HG03354 (cell line): ENCODE data around the gene GNB5.

Source experiments
- ATAC-seq: cut with Tn5 transposase; IDR thresholded peaks from one replicate; pipeline ENCODE4 v1.9.1; 2021; ENCODE audit warnings: mild to moderate bottlenecking; ENCODE audit not compliant: unreplicated experiment, poor library complexity, severe bottlenecking

Gene GNB5

GRCh38 chr15:52150043-52150825 lies 41.0 kb downstream of the GNB5 start:
- ATAC-seq = no peak

DNA sequence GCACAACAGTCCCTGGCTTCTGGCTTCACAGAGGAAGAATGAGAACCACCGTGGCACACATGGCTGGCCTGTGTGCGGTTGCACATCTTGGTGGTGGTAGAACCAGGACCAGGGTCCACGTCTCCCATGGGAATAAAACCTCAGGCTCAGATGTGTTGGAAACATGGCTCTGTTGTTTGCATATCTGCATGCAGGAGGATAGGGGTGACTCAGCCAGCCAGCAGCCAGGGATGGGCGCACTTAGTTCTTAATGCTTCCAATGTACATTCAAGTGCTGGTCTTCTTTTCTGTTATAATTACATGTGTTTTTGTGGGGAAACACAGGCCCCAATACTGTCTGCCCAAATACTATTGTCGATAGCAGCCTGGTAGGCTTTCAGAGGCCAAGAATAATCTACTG lies 42.8 kb downstream of the GNB5 start:
- ATAC-seq = no peak

DNA sequence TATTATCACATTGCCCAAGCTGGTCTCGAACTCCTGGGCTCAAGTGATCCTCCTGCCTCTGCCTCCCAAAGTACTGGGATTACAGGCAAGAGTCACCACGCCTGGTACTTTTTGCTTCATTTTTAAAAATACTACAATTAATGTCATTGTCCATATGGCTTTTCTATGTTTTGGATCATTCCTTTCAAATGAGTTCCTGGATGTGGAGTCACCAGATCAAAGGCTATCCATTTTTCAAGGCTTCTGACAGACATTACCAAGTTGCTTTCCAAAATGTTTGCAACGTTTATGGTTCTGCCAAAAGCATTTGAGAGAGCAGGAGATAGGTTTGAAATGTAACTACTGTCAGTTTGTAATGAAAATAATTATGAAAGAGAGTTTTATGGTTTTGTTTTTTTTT lies 44.4 kb downstream of the GNB5 start:
- ATAC-seq = no peak

- no peak for ATAC-seq
These were observed 44.9 kb downstream of the GNB5 start for GRCh38 chr15:52146261-52146660.

- ATAC-seq = no peak
These were observed 46.5 kb downstream of the GNB5 start for GRCh38 chr15:52144656-52145178.

DNA sequence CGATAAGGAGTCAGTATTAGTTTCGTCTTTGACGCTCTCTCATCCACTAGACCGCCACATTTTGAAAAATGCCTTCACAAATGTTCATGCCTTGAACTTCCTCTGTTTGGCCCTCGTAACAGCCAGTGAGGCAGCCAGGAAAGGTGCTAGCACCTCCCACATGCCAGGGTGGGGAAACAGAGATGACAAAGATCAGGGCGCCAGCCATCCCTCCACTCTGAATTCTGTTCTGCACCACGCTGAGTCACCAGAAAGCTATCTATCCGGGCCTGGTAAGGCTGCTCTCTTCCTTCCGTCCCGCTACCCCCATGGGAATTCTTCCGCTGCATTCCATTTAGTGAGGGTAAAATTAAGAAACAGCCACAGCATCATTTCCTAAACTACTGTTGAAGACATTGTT lies 47.3 kb downstream of the GNB5 start:
- ATAC-seq = no peak

DNA sequence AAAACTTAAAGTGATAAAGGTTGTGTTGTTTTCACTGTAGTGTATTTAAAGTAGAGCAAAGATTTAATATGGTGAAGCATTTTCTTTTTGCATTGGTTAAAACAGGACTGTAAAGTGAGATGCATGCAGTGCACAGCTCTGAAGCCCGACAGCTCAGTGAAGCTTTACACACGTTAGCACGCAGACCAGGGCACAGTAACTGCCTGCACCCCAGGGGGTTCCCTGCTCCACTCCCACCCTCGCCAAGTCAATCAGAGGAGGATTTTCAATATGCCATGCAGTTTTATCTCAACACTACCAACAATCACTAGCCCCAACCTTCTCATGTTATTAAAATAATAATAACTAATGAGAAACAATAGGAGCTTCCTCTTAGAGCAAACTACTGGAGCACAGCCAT lies 50.5 kb downstream of the GNB5 start:
- ATAC-seq = no peak

DNA sequence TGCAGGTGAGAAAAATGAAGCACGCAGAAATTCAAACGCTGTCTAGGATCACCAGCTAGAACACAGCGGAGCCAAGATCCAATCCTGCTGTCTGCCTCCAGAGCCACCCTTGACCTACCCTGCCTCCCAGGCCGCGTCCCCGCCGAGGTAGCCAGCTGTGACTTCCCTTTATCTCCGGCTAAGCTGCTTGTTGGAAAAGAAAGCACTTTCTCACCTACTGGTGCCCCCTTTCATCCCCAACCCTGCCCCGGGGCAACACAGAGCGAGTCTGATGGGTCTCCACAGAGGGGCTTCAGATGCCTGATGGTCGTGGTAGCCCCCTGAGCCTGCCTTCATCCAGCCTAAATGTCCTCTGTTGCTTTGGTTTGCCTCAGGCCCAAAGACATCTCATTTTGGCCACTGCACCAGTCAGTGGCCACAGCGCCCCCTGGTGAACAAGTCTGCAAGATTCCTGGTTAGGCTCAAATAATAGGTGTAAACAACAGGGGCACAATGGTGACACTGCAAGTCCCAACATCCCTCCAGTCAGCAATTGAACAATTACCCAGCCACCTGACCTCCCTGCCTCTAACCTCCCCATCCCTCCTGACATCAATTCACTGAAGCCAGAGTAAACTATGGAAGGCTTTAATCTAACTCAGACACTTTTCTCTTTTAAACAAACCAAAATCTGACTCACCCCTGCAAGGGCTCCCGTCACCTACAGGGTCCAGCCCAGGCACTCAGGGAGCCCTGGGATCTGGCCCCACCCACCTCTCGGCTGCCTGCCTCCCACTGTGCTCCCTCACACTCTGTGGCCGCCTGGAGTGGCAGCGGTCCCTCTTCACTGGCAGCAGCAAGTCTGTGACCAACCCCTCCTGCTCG lies 51.4 kb downstream of the GNB5 start:
- peak; percentile 64 for ATAC-seq

- no peak for ATAC-seq
These were observed 53.5 kb downstream of the GNB5 start for GRCh38 chr15:52137432-52138357.

- ATAC-seq = no peak
These were observed 54.7 kb downstream of the GNB5 start for GRCh38 chr15:52136442-52136980.

DNA sequence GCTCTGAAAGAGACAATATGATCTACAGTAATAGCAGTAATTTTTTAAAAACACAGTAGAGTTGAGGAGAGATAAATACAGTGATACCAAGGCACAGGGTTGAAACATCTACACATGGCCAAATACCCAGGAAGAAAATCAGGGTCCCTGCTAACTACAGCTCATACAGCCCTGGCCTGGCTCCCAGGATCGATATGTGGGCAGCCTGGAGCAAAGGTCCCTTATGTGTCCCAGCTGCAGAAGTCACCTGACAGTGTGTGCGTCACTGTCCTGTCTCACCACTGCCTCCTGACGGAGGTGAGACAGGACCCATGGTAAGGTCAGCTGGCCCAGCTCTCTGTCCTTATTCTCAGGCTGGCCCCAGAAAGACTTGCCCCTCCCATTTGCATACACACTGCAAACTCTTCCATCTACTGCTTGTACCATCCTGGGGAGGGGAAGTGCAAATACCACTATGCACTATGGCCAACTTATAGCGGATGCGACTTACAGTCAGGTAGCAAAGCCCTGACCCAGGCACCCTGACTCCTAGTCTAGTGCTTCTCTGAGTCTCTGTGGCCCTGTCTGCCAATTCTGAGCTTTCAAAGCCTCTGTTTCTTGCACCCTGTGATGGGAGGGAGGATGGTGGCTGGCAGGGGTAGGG lies 56.6 kb downstream of the GNB5 start:
- no peak for ATAC-seq

DNA sequence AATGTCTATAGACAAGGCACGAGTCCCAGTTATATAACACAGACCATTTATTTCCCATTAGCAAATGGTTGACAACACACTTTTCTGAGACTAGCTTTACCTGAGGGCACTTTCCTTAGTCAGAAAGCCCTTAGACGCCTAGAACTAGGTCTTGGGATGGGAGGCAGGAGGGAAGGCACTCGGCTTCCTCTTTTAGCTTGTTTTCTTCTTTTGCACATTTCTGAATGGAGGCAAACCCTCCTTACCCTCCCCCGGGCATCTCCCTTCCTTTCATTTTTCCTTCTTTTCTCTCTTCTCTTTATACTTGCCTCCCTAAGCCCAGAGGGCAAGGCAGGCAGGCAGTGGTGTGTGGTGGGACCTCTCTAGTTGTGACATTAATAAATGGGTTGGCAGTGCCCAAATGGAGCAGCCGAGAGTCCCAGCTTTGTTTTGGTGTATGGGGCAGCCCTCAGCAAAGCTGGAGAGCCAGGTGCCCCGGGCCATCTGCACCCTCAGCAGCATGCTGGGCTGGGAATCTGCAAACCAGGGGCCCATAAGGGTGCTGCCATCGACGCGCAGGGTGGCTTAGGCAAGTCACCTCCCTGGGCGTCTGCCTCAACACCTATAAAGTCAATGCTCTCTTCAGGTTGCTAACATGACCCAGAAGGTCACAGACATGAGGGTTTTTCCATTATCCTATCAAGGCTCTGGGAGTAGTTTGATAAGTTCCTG lies 57.5 kb downstream of the GNB5 start:
- ATAC-seq = no peak

GRCh38 chr15:52132066-52132465 lies 59.1 kb downstream of the GNB5 start:
- ATAC-seq = no peak

- no peak for ATAC-seq
These were observed 62.6 kb downstream of the GNB5 start for GRCh38 chr15:52128568-52128967.

DNA sequence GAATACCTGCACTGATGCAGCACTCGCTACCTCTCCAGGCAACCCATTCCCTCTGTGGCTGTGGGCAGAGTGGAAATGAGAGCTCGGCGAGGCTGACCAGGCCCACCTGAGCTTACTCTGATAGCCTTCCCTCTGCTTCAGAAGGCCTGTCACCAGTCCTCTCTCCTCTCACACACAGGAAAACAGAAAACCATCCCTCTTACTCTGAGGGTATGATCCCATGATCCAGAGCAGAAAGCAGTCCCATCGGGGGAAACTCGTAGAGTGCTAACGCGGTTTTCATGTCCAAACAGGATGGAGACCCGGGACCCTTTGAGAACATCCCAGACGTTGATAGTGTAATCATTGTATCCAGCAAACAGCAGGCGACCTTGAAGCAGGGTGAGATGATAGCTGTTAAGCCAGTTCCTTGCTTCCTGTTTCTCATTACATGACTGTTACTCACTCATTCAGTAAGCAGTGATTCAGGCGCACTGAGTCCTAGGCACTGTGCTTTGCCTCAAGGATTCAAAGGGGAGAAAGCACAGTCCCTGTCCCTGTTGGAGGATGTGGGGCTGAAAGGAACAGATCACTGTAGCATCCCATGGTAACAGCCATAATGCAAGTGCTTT lies 66.8 kb downstream of the GNB5 start:
- no peak for ATAC-seq

- no peak for ATAC-seq
These were observed 69.3 kb downstream of the GNB5 start for GRCh38 chr15:52121896-52122295.

- ATAC-seq = no peak
These were observed 70.2 kb downstream of the GNB5 start for GRCh38 chr15:52121006-52121405.

- no peak for ATAC-seq
These were observed 70.7 kb downstream of the GNB5 start for GRCh38 chr15:52120488-52120887.
